ENCODE data around the gene BAIAP3. TPM values are rescaled to one million over a fixed set of nuclear protein-coding genes. Genes with fewer than 3 reads are reported as not detected.

BAIAP3 gene
- total RNA-seq, 2 experiments from 2014 or later = 19.6 to 21.5 TPM

GRCh38 chr16:1310832-1311200 is 22.6 kb upstream of the BAIAP3 start:
- Mint-ChIP-seq H3K27me3 (no peaks in the 10 kb centered on the region), H3K36me3 (ENCODE audit: low read depth) (peaks cover 38% of the 10 kb centered on the region), H3K9me3 (no peaks in the 10 kb centered on the region), H3K4me1 (ENCODE audit: low read depth) (peaks cover 34% of the 10 kb centered on the region), H3K27ac (peak overlapping the region; percentile 90), H3K4me3 (peak overlapping the region; percentile 94)
- Histone ChIP-seq H3K4me1 (ENCODE audit: insufficient read depth, low read length) (peaks cover 63% of the 10 kb centered on the region), H3K27ac (ENCODE audit: low read depth in 1 of 2, low read length in 2 of 2) (peak overlapping the region; percentile 19 to 60), H3K9me3 (ENCODE audit: control insufficient read depth in 1 of 2, insufficient read depth in 1 of 2, low read length in 2 of 2) (no peaks in the 10 kb centered on the region), H3K27me3 (ENCODE audit: control insufficient read depth in 1 of 2, insufficient read depth in 2 of 2, low read length in 2 of 2) (no peaks in the 10 kb centered on the region), H3K4me3 (ENCODE audit: low read length) (peak overlapping the region; percentile 89), H3K36me3 (ENCODE audit: insufficient read depth, low read length) (peaks cover 35% of the 10 kb centered on the region)
- DNase-seq (peak in 9 of 14 experiments; percentile 15 to 55 (median 38)), ATAC-seq (ENCODE audit: poor library complexity) (no peak)
- POLR2A ChIA-PET = interaction anchor here (0.6 to 1.5 kb wide), 2 partner anchors 10 to 32 kb away, joined by 3 to 6 read pairs; no protein-coding TSS in a partner anchor
- CTCF ChIA-PET = no interaction called here
- TF ChIP-seq CTCF (IDR thresholded peaks at IDR 0.05) = no peak
- intact Hi-C loops (cut with DNase I, micrococcal nuclease) = loop anchor here in 1 of 2 experiments (2.0 kb wide), 1 partner anchor 32 kb away; no protein-coding TSS in a partner anchor

GRCh38 chr16:1311212-1311737 is 22.2 kb upstream of the BAIAP3 start:
- TF ChIP-seq CTCF (IDR thresholded peaks at IDR 0.05) = no peak
- ATAC-seq (ENCODE audit: poor library complexity) = no peak
- peak in 1 of 14 experiments; percentile 41 for DNase-seq
- Mint-ChIP-seq H3K27ac (peak overlapping the region; percentile 90), H3K36me3 (ENCODE audit: low read depth) (peaks cover 43% of the 10 kb centered on the region), H3K4me3 (peak overlapping the region; percentile 94), H3K9me3 (no peaks in the 10 kb centered on the region), H3K27me3 (no peaks in the 10 kb centered on the region), H3K4me1 (ENCODE audit: low read depth) (peaks cover 31% of the 10 kb centered on the region)
- no peaks in the 10 kb centered on the region for H3K27me3 ChIP-seq (ENCODE audit: control insufficient read depth in 1 of 2, insufficient read depth in 2 of 2, low read length in 2 of 2)
- intact Hi-C loops (cut with DNase I, micrococcal nuclease) = loop anchor here in 1 of 2 experiments (2.0 kb wide), 1 partner anchor 32 kb away; no protein-coding TSS in a partner anchor
- ChIA-PET POLR2A (interaction anchor here (0.6 to 1.5 kb wide), 2 partner anchors 10 to 31 kb away, joined by 3 to 6 read pairs; no protein-coding TSS in a partner anchor), CTCF (no interaction called here)
- H3K27ac ChIP-seq (ENCODE audit: low read depth in 1 of 2, low read length in 2 of 2) = no peak overlapping the region
- peaks cover 58% of the 10 kb centered on the region for H3K4me1 ChIP-seq (ENCODE audit: insufficient read depth, low read length)
- H3K4me3 ChIP-seq (ENCODE audit: low read length) = peak overlapping the region; percentile 89
- H3K9me3 ChIP-seq (ENCODE audit: control insufficient read depth in 1 of 2, insufficient read depth in 1 of 2, low read length in 2 of 2) = no peaks in the 10 kb centered on the region
- peaks cover 40% of the 10 kb centered on the region for H3K36me3 ChIP-seq (ENCODE audit: insufficient read depth, low read length)

GRCh38 chr16:1311738-1312466 is 21.5 kb upstream of the BAIAP3 start:
- no peaks in the 10 kb centered on the region for H3K27me3 Mint-ChIP-seq
- H3K4me1 Mint-ChIP-seq (ENCODE audit: low read depth) = peaks cover 29% of the 10 kb centered on the region
- intact Hi-C loops (cut with DNase I, micrococcal nuclease) = loop anchor here (2.0 kb wide), 2 partner anchors 19 to 31 kb away; no protein-coding TSS in a partner anchor
- Histone ChIP-seq H3K27me3 (ENCODE audit: control insufficient read depth in 1 of 2, insufficient read depth in 2 of 2, low read length in 2 of 2) (no peaks in the 10 kb centered on the region), H3K27ac (ENCODE audit: low read depth in 1 of 2, low read length in 2 of 2) (no peak overlapping the region), H3K4me3 (ENCODE audit: low read length) (peak overlapping the region; percentile 89), H3K36me3 (ENCODE audit: insufficient read depth, low read length) (peaks cover 45% of the 10 kb centered on the region), H3K9me3 (ENCODE audit: control insufficient read depth in 1 of 2, insufficient read depth in 1 of 2, low read length in 2 of 2) (no peaks in the 10 kb centered on the region), H3K4me1 (ENCODE audit: insufficient read depth, low read length) (peaks cover 55% of the 10 kb centered on the region)
- CTCF ChIA-PET = no interaction called here
- H3K9me3 Mint-ChIP-seq = no peaks in the 10 kb centered on the region
- no peak for TF ChIP-seq CTCF (IDR thresholded peaks at IDR 0.05)
- ATAC-seq (ENCODE audit: poor library complexity) (no peak), DNase-seq (no peak)
- POLR2A ChIA-PET = interaction anchor here (1.5 kb wide), 1 partner anchor 31 kb away, joined by 6 read pairs; no protein-coding TSS in a partner anchor
- H3K4me3 Mint-ChIP-seq = peak overlapping the region; percentile 94
- peaks cover 49% of the 10 kb centered on the region for H3K36me3 Mint-ChIP-seq (ENCODE audit: low read depth)
- peak overlapping the region; percentile 24 for H3K27ac Mint-ChIP-seq

Measured in CD4-positive, alpha-beta T cell (primary cell).